T-helper 22 cell (primary cell): Measurements from ENCODE around the gene VSTM2B.
"Not testable (repeated sequence)": the region's sequence is repeated elsewhere in the genome, so short reads cannot be mapped to it uniquely, and the experiment has no call there.

Experiments
- DNase-seq: peaks from one replicate; pipeline ENCODE4 v3.0.0-alpha.2; 2020; ENCODE audit warnings: low read depth

Gene VSTM2B

GRCh38 chr19:29525901-29526729 lies at the start of gene VSTM2B:
VSTM2B (plus strand) TSS chr19:29525994; CDS start chr19:29526584, 590 bp downstream.
- DNase-seq, result no peak

- no peak for DNase-seq
These were observed 49.3 kb upstream of the VSTM2B start for GRCh38 chr19:29476528-29476927.

- DNase-seq, result no peak
These were observed 47.8 kb upstream of the VSTM2B start for GRCh38 chr19:29477831-29478577.

- no peak for DNase-seq
These were observed 46.9 kb upstream of the VSTM2B start for GRCh38 chr19:29478578-29479565.

GRCh38 chr19:29479941-29480340 lies 45.9 kb upstream of the VSTM2B start:
- no peak for DNase-seq

GRCh38 chr19:29480507-29480906 lies 45.3 kb upstream of the VSTM2B start:
- no peak for DNase-seq

GRCh38 chr19:29482855-29483640 lies 42.7 kb upstream of the VSTM2B start:
- no peak for DNase-seq

GRCh38 chr19:29483641-29483920 lies 42.2 kb upstream of the VSTM2B start:
- DNase-seq, result no peak

- DNase-seq, result no peak
These were observed 41.7 kb upstream of the VSTM2B start for GRCh38 chr19:29483944-29484581.

GRCh38 chr19:29484876-29485275 lies 40.9 kb upstream of the VSTM2B start:
- DNase-seq, result no peak

- no peak for DNase-seq
These were observed 40.5 kb upstream of the VSTM2B start for GRCh38 chr19:29485293-29485692.

GRCh38 chr19:29486961-29487360 lies 38.8 kb upstream of the VSTM2B start:
- not testable (repeated sequence) for DNase-seq

- DNase-seq, result no peak
These were observed 38.4 kb upstream of the VSTM2B start for GRCh38 chr19:29487432-29487831.

- no peak for DNase-seq
These were observed 37.5 kb upstream of the VSTM2B start for GRCh38 chr19:29488316-29488715.

GRCh38 chr19:29489172-29489951 lies 36.4 kb upstream of the VSTM2B start:
- no peak for DNase-seq

- DNase-seq, result no peak
These were observed 34.3 kb upstream of the VSTM2B start for GRCh38 chr19:29491491-29491890.

GRCh38 chr19:29491995-29492577 lies 33.7 kb upstream of the VSTM2B start:
- no peak for DNase-seq

GRCh38 chr19:29492769-29493168 lies 33.0 kb upstream of the VSTM2B start:
- DNase-seq, result no peak

- no peak for DNase-seq
These were observed 30.7 kb upstream of the VSTM2B start for GRCh38 chr19:29495091-29495490.
